Glutamatergic neuron (in vitro differentiated cells): ENCODE results near the gene CCDC146. TPM values are rescaled to one million over a fixed set of nuclear protein-coding genes. Genes with fewer than 3 reads are reported as not detected.
A peak's percentile ranks its signal among the peaks of the same experiment; 100 is the strongest.
"Not testable (repeated sequence)": the region's sequence is repeated elsewhere in the genome, so short reads cannot be mapped to it uniquely, and the experiment has no call there.

Source experiments
- DNase-seq: peaks from one replicate; pipeline ENCODE4 v3.0.0; 2022
- H3K27ac Mint-ChIP-seq: one replicate; pipeline ENCODE4 v1.8.0; 2020; ENCODE audit warnings: mild to moderate bottlenecking, mixed read lengths, inconsistent platforms; ENCODE audit not compliant: unreplicated experiment
- H3K27me3 Mint-ChIP-seq: one replicate; pipeline ENCODE4 v1.8.0; 2020; ENCODE audit warnings: mild to moderate bottlenecking, moderate library complexity, mixed read lengths, inconsistent platforms; ENCODE audit not compliant: unreplicated experiment
- H3K36me3 Mint-ChIP-seq: one replicate; pipeline ENCODE4 v1.8.0; 2020; ENCODE audit warnings: mild to moderate bottlenecking, mixed read lengths, inconsistent platforms; ENCODE audit not compliant: unreplicated experiment
- H3K4me1 Mint-ChIP-seq: one replicate; pipeline ENCODE4 v1.8.0; 2020; ENCODE audit warnings: mild to moderate bottlenecking, low read depth, mixed read lengths, inconsistent platforms; ENCODE audit not compliant: unreplicated experiment
- H3K4me3 Mint-ChIP-seq: one replicate; pipeline ENCODE4 v1.8.0; 2020; ENCODE audit warnings: mild to moderate bottlenecking, mixed read lengths, inconsistent platforms; ENCODE audit not compliant: unreplicated experiment
- H3K9me3 Mint-ChIP-seq: one replicate; pipeline ENCODE4 v1.8.0; 2020; ENCODE audit warnings: mild to moderate bottlenecking, moderate library complexity, mixed read lengths, inconsistent platforms; ENCODE audit not compliant: unreplicated experiment
- long read RNA-seq: library from polyadenylated mRNA; unstranded; transcript quantifications from one replicate; pipeline ENCODE4 v2.0.0, GENCODE V29; 2020; ENCODE audit not compliant: unreplicated experiment
- total RNA-seq: library from RNA; stranded (reverse); fragmentation: NEBNext Ultra II Directional; extraction: Animal tissue kit (Norgen Biotek cat#: 25700); gene quantifications from one replicate; pipeline ENCODE4 v1.2.1, GENCODE V29; 2021; ENCODE audit not compliant: unreplicated experiment

CCDC146 gene
- 3.7 TPM for total RNA-seq
- long read RNA-seq, result 0 reads

GRCh38 chr7:77121860-77122681 lies at the start of gene CCDC146:
CCDC146 (plus strand) TSS chr7:77122615; CDS start chr7:77167669, 45,054 bp downstream.
- H3K4me3 Mint-ChIP-seq, result peak within 1 kb of the TSS; percentile 86
- peak; percentile 92 for DNase-seq
- not testable (repeated sequence) for H3K9me3 Mint-ChIP-seq, H3K4me1 Mint-ChIP-seq, H3K36me3 Mint-ChIP-seq, H3K27ac Mint-ChIP-seq, H3K27me3 Mint-ChIP-seq

- not testable (repeated sequence) for H3K4me1 Mint-ChIP-seq, H3K4me3 Mint-ChIP-seq, H3K9me3 Mint-ChIP-seq, H3K27me3 Mint-ChIP-seq, H3K27ac Mint-ChIP-seq, DNase-seq
- H3K36me3 Mint-ChIP-seq, result peaks cover 13% of the 10 kb centered on the region
Measured at GRCh38 chr7:77074786-77075396, 47.5 kb upstream of the CCDC146 start.

GRCh38 chr7:77077060-77077459 lies 45.4 kb upstream of the CCDC146 start:
- not testable (repeated sequence) for H3K4me1 Mint-ChIP-seq, H3K4me3 Mint-ChIP-seq, H3K27ac Mint-ChIP-seq, H3K9me3 Mint-ChIP-seq, DNase-seq, H3K27me3 Mint-ChIP-seq, H3K36me3 Mint-ChIP-seq

GRCh38 chr7:77079112-77079511 lies 43.3 kb upstream of the CCDC146 start:
- not testable (repeated sequence) for H3K27me3 Mint-ChIP-seq, H3K4me3 Mint-ChIP-seq, H3K9me3 Mint-ChIP-seq

GRCh38 chr7:77079624-77080023 lies 42.8 kb upstream of the CCDC146 start:
- H3K9me3 Mint-ChIP-seq, H3K27ac Mint-ChIP-seq, H3K27me3 Mint-ChIP-seq: not testable (repeated sequence)

More at GRCh38 chr7:77079112-77079511, 43.3 kb upstream of the CCDC146 start:
- not testable (repeated sequence) for DNase-seq, H3K27ac Mint-ChIP-seq, H3K36me3 Mint-ChIP-seq, H3K4me1 Mint-ChIP-seq

GRCh38 chr7:77080236-77080635 lies 42.2 kb upstream of the CCDC146 start:
- not testable (repeated sequence) for H3K27me3 Mint-ChIP-seq, H3K27ac Mint-ChIP-seq, H3K4me3 Mint-ChIP-seq, DNase-seq, H3K4me1 Mint-ChIP-seq, H3K36me3 Mint-ChIP-seq, H3K9me3 Mint-ChIP-seq

More at GRCh38 chr7:77079624-77080023, 42.8 kb upstream of the CCDC146 start:
- not testable (repeated sequence) for H3K36me3 Mint-ChIP-seq, H3K4me1 Mint-ChIP-seq, DNase-seq, H3K4me3 Mint-ChIP-seq

GRCh38 chr7:77082192-77082591 lies 40.2 kb upstream of the CCDC146 start:
- not testable (repeated sequence) for DNase-seq, H3K4me1 Mint-ChIP-seq, H3K27ac Mint-ChIP-seq, H3K4me3 Mint-ChIP-seq, H3K9me3 Mint-ChIP-seq, H3K27me3 Mint-ChIP-seq, H3K36me3 Mint-ChIP-seq

- H3K27me3 Mint-ChIP-seq, H3K4me1 Mint-ChIP-seq, H3K9me3 Mint-ChIP-seq: not testable (repeated sequence)
Measured at GRCh38 chr7:77092301-77092700, 30.1 kb upstream of the CCDC146 start.

GRCh38 chr7:77100501-77100900 lies 21.9 kb upstream of the CCDC146 start:
- H3K9me3 Mint-ChIP-seq, H3K36me3 Mint-ChIP-seq, H3K27ac Mint-ChIP-seq, DNase-seq, H3K4me3 Mint-ChIP-seq, H3K27me3 Mint-ChIP-seq, H3K4me1 Mint-ChIP-seq: not testable (repeated sequence)

More at GRCh38 chr7:77092301-77092700, 30.1 kb upstream of the CCDC146 start:
- not testable (repeated sequence) for H3K27ac Mint-ChIP-seq, H3K4me3 Mint-ChIP-seq, DNase-seq, H3K36me3 Mint-ChIP-seq

- not testable (repeated sequence) for DNase-seq, H3K27ac Mint-ChIP-seq, H3K36me3 Mint-ChIP-seq, H3K4me3 Mint-ChIP-seq, H3K4me1 Mint-ChIP-seq, H3K27me3 Mint-ChIP-seq, H3K9me3 Mint-ChIP-seq
Measured at GRCh38 chr7:77101187-77101586, 21.2 kb upstream of the CCDC146 start.

GRCh38 chr7:77102671-77103070 lies 19.7 kb upstream of the CCDC146 start:
- H3K27ac Mint-ChIP-seq, H3K27me3 Mint-ChIP-seq, H3K9me3 Mint-ChIP-seq, H3K4me1 Mint-ChIP-seq, H3K36me3 Mint-ChIP-seq, DNase-seq, H3K4me3 Mint-ChIP-seq: not testable (repeated sequence)

GRCh38 chr7:77105904-77106303 lies 16.5 kb upstream of the CCDC146 start:
- not testable (repeated sequence) for H3K27ac Mint-ChIP-seq, H3K27me3 Mint-ChIP-seq, H3K36me3 Mint-ChIP-seq, DNase-seq, H3K9me3 Mint-ChIP-seq, H3K4me3 Mint-ChIP-seq, H3K4me1 Mint-ChIP-seq
